ENCODE results near the gene NKD2. TPM values are rescaled to one million over a fixed set of nuclear protein-coding genes. Genes with fewer than 3 reads are reported as not detected.

Gene NKD2
- total RNA-seq, 1 donor from 2014 or later = 1.8 TPM

GRCh38 chr5:1077491-1078020 lies 69.0 kb downstream of the NKD2 start:
- no peak for TF ChIP-seq CTCF (IDR thresholded peaks at IDR 0.05; ENCODE audit: unreplicated experiment)
- H3K27me3 Mint-ChIP-seq (ENCODE audit: unreplicated experiment) = peaks cover 5% of the 10 kb centered on the region
- peaks cover 9% of the 10 kb centered on the region for H3K36me3 Mint-ChIP-seq (ENCODE audit: low read depth, unreplicated experiment)
- H3K4me1 Mint-ChIP-seq (ENCODE audit: unreplicated experiment) = peaks cover 5% of the 10 kb centered on the region
- no peak overlapping the region for H3K27ac Mint-ChIP-seq (ENCODE audit: unreplicated experiment)
- H3K4me3 Mint-ChIP-seq (ENCODE audit: unreplicated experiment) = no peak overlapping the region
- DNase-seq (ENCODE audit: low spot score) = no peak
- no peaks in the 10 kb centered on the region for H3K9me3 Mint-ChIP-seq (ENCODE audit: unreplicated experiment)

GRCh38 chr5:1078206-1078605 lies 69.6 kb downstream of the NKD2 start:
- no peak for TF ChIP-seq CTCF (IDR thresholded peaks at IDR 0.05; ENCODE audit: unreplicated experiment)
- peaks cover 9% of the 10 kb centered on the region for H3K36me3 Mint-ChIP-seq (ENCODE audit: low read depth, unreplicated experiment)

DNA sequence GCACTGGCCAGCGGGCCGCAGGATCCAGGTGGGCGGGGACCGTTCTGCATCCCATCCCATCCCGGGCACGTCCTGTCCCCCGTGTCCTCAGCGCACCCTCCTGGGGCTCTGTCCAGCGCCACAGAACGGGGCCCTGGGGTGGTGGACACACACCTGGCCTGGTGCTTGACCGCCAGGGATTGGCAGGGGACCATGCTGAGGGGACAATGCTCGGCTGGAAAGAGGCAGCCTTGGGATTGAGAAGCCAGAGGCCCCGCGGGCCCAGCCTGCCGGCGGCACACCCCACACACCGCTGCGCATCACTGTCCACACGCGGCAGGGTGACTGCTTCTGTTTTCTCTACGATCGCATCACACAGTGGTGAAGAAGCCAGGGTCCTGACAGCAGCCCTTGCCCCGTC lies 70.2 kb downstream of the NKD2 start:
- TF ChIP-seq CTCF (IDR thresholded peaks at IDR 0.05; ENCODE audit: unreplicated experiment) = no peak
- Mint-ChIP-seq H3K27ac (ENCODE audit: unreplicated experiment) (no peak overlapping the region), H3K27me3 (ENCODE audit: unreplicated experiment) (peaks cover 4% of the 10 kb centered on the region), H3K9me3 (ENCODE audit: unreplicated experiment) (no peaks in the 10 kb centered on the region), H3K4me1 (ENCODE audit: unreplicated experiment) (peaks cover 5% of the 10 kb centered on the region), H3K4me3 (ENCODE audit: unreplicated experiment) (no peak overlapping the region), H3K36me3 (ENCODE audit: low read depth, unreplicated experiment) (peaks cover 9% of the 10 kb centered on the region)
- no peak for DNase-seq (ENCODE audit: low spot score)

More at GRCh38 chr5:1078206-1078605, 69.6 kb downstream of the NKD2 start:
- H3K9me3 Mint-ChIP-seq (ENCODE audit: unreplicated experiment) = no peaks in the 10 kb centered on the region
- no peak for DNase-seq (ENCODE audit: low spot score)
- no peak overlapping the region for H3K27ac Mint-ChIP-seq (ENCODE audit: unreplicated experiment)
- no peak overlapping the region for H3K4me3 Mint-ChIP-seq (ENCODE audit: unreplicated experiment)
- H3K4me1 Mint-ChIP-seq (ENCODE audit: unreplicated experiment) = peaks cover 5% of the 10 kb centered on the region
- peaks cover 5% of the 10 kb centered on the region for H3K27me3 Mint-ChIP-seq (ENCODE audit: unreplicated experiment)

- Mint-ChIP-seq H3K4me3 (ENCODE audit: unreplicated experiment) (no peak overlapping the region), H3K27ac (ENCODE audit: unreplicated experiment) (no peak overlapping the region), H3K9me3 (ENCODE audit: unreplicated experiment) (no peaks in the 10 kb centered on the region), H3K27me3 (ENCODE audit: unreplicated experiment) (peaks cover 4% of the 10 kb centered on the region), H3K36me3 (ENCODE audit: low read depth, unreplicated experiment) (peaks cover 9% of the 10 kb centered on the region), H3K4me1 (ENCODE audit: unreplicated experiment) (peaks cover 5% of the 10 kb centered on the region)
- DNase-seq (ENCODE audit: low spot score) = no peak
- TF ChIP-seq CTCF (IDR thresholded peaks at IDR 0.05; ENCODE audit: unreplicated experiment) = no peak
Observed at GRCh38 chr5:1079486-1079885, 70.9 kb downstream of the NKD2 start.

DNA sequence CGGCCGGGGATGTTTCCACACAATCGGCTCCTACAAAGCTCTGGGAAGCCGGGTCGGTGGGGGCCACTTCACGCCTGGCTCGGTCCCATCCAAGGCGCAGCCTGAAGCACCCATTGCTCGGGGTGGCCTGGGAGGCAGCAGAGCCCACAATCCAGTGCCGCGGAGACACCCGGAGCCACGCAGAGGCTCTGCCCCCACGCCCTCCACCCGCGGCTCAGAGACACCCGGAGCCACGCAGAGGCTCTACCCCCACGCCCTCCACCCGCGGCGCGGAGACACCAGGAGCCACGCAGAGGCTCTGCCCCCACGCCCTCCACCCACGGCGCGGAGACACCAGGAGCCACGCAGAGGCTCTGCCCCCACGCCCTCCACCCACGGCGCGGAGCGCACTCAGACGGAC lies 71.4 kb downstream of the NKD2 start:
- no peaks in the 10 kb centered on the region for H3K9me3 Mint-ChIP-seq (ENCODE audit: unreplicated experiment)
- peaks cover 4% of the 10 kb centered on the region for H3K27me3 Mint-ChIP-seq (ENCODE audit: unreplicated experiment)
- H3K4me3 Mint-ChIP-seq (ENCODE audit: unreplicated experiment) = no peak overlapping the region
- peaks cover 9% of the 10 kb centered on the region for H3K36me3 Mint-ChIP-seq (ENCODE audit: low read depth, unreplicated experiment)
- DNase-seq (ENCODE audit: low spot score) = no peak
- H3K4me1 Mint-ChIP-seq (ENCODE audit: unreplicated experiment) = peaks cover 5% of the 10 kb centered on the region
- no peak for TF ChIP-seq CTCF (IDR thresholded peaks at IDR 0.05; ENCODE audit: unreplicated experiment)
- no peak overlapping the region for H3K27ac Mint-ChIP-seq (ENCODE audit: unreplicated experiment)
